NCI-H1436 (cell line): ENCODE measurements around the gene SAMD4A.

Source experiments
- DNase-seq: peaks from one replicate; lab custom pipeline; 2025; lab: John Stamatoyannopoulos, UW

Gene SAMD4A

GRCh38 chr14:54766276-54767138, 199.6 kb downstream of the SAMD4A start:
- DNase-seq: no peak

GRCh38 chr14:54767139-54767431, 200.2 kb downstream of the SAMD4A start:
- no peak for DNase-seq

- no peak for DNase-seq
Observed at GRCh38 chr14:54767450-54767849, 200.5 kb downstream of the SAMD4A start.

- DNase-seq: no peak
Observed at GRCh38 chr14:54768501-54769129, 201.7 kb downstream of the SAMD4A start.

- DNase-seq: no peak
Observed at GRCh38 chr14:54769951-54770863, 203.3 kb downstream of the SAMD4A start.

GRCh38 chr14:54771411-54772027, 204.6 kb downstream of the SAMD4A start:
- no peak for DNase-seq

- no peak for DNase-seq
Observed at GRCh38 chr14:54772451-54772881, 205.5 kb downstream of the SAMD4A start.

- DNase-seq: peak; percentile 57
Observed at GRCh38 chr14:54773171-54774006, 206.5 kb downstream of the SAMD4A start.

GRCh38 chr14:54774824-54775223, 207.9 kb downstream of the SAMD4A start:
- no peak for DNase-seq

GRCh38 chr14:54775486-54776140, 208.7 kb downstream of the SAMD4A start:
- DNase-seq: no peak

GRCh38 chr14:54776361-54777001, 209.6 kb downstream of the SAMD4A start:
- DNase-seq: no peak

- no peak for DNase-seq
Observed at GRCh38 chr14:54777395-54777794, 210.5 kb downstream of the SAMD4A start.

- no peak for DNase-seq
Observed at GRCh38 chr14:54778618-54779345, 211.9 kb downstream of the SAMD4A start.

- no peak for DNase-seq
Observed at GRCh38 chr14:54781080-54781479, 214.2 kb downstream of the SAMD4A start.

GRCh38 chr14:54781961-54782750, 215.2 kb downstream of the SAMD4A start:
- DNase-seq: no peak

GRCh38 chr14:54782751-54783659, 216.1 kb downstream of the SAMD4A start:
- no peak for DNase-seq

GRCh38 chr14:54783660-54784015, 216.7 kb downstream of the SAMD4A start:
- DNase-seq: no peak

GRCh38 chr14:54784060-54784459, 217.1 kb downstream of the SAMD4A start:
- no peak for DNase-seq
